Hepatocyte (in vitro differentiated cells): ENCODE measurements around the gene VIPAS39. TPM values are rescaled to one million over a fixed set of nuclear protein-coding genes. Genes with fewer than 3 reads are reported as not detected.

ENCODE experiments used
- DNase-seq: peaks from one replicate; pipeline ENCODE4 v3.0.0-alpha.2; 2016; ENCODE audit warnings: low spot score
- H2AFZ ChIP-seq: fragments of 200-600 bp; sonication (generic); 2 replicates; pipeline ENCODE4 v1.6.0; 2016; ENCODE audit warnings: antibody characterized with exemption, mild to moderate bottlenecking
- H3K27ac ChIP-seq: fragments of 200-600 bp; sonication (generic); 2 replicates; pipeline ENCODE4 v1.5.1; 2016; ENCODE audit warnings: mild to moderate bottlenecking
- H3K27me3 ChIP-seq: fragments of 200-600 bp; sonication (generic); 2 replicates; pipeline ENCODE4 v1.6.1; 2016
- H3K36me3 ChIP-seq: fragments of 200-600 bp; sonication (generic); replicated peaks from 2 replicates; pipeline ENCODE4 v1.5.1; 2016; ENCODE audit warnings: low read depth; ENCODE audit not compliant: insufficient read depth
- H3K4me1 ChIP-seq: fragments of 200-600 bp; sonication (generic); 2 replicates; pipeline ENCODE4 v1.5.1; 2016; ENCODE audit warnings: mild to moderate bottlenecking, moderate library complexity; ENCODE audit not compliant: insufficient read depth
- H3K4me2 ChIP-seq: fragments of 200-600 bp; sonication (generic); 2 replicates; pipeline ENCODE4 v1.6.0; 2016
- H3K4me3 ChIP-seq: fragments of 200-600 bp; sonication (generic); 2 replicates; pipeline ENCODE4 v1.5.1; 2016; ENCODE audit warnings: mild to moderate bottlenecking
- H3K79me2 ChIP-seq: fragments of 200-600 bp; sonication (generic); 2 replicates; pipeline ENCODE4 v1.6.0; 2017; ENCODE audit warnings: mild to moderate bottlenecking
- H3K9me2 ChIP-seq: fragments of 200-600 bp; sonication (generic); replicated peaks from 2 replicates; pipeline ENCODE4 v1.6.0; 2017; ENCODE audit warnings: mild to moderate bottlenecking; ENCODE audit not compliant: insufficient read depth
- H3K9me3 ChIP-seq: fragments of 200-600 bp; sonication (generic); 2 replicates; pipeline ENCODE4 v1.5.1; 2016; ENCODE audit warnings: low read depth, mild to moderate bottlenecking
- H4K20me1 ChIP-seq: fragments of 200-600 bp; sonication (generic); 2 replicates; pipeline ENCODE4 v1.6.0; 2016; ENCODE audit warnings: mild to moderate bottlenecking; ENCODE audit not compliant: insufficient read depth, poor library complexity, severe bottlenecking
- EZH2 ChIP-seq: fragments of 200-600 bp; sonication (generic); IDR thresholded peaks from 2 replicates; pipeline ENCODE4 v1.6.1; 2016; ENCODE audit warnings: antibody characterized with exemption, mild to moderate bottlenecking, borderline replicate concordance
- EZH2phosphoT487 ChIP-seq: fragments of 200-600 bp; sonication (generic); IDR thresholded peaks from one replicate; pipeline ENCODE4 v1.6.1; 2018; ENCODE audit warnings: antibody characterized with exemption, mild to moderate bottlenecking, low read depth, moderate library complexity; ENCODE audit not compliant: unreplicated experiment, severe bottlenecking
- WGBS: methylation state at CpG from one replicate; pipeline ENCODE4 v1.1.6; 2016; ENCODE audit warnings: low lambda C conversion rate; ENCODE audit errors: missing lambda C conversion rate; 5-methylcytosine and 5-hydroxymethylcytosine counted together
- polyA plus RNA-seq: library from polyadenylated mRNA; unstranded; fragments of >200 nt; fragmentation: Nextera tagmentation; extraction: Ambion mirVana; gene quantifications from 2 replicates; pipeline ENCODE4 v1.2.1, GENCODE V29; 2016
- total RNA-seq: library from RNA; depleted of rRNA; stranded (reverse); fragments of >200 nt; gene quantifications from 2 replicates; pipeline ENCODE4 v1.2.3, GENCODE V29; 2014
- TF ChIP-seq, protein P1 (sequence below): fragments of 200-600 bp; sonication (generic); IDR thresholded peaks from 2 replicates; pipeline ENCODE4 v1.5.1; 2016; ENCODE audit warnings: antibody characterized with exemption, mild to moderate bottlenecking; ENCODE audit not compliant: poor library complexity

Gene VIPAS39
- total and polyA plus RNA-seq, 2 experiments from 2014 or later: 11.7 to 29.2 TPM

DNA sequence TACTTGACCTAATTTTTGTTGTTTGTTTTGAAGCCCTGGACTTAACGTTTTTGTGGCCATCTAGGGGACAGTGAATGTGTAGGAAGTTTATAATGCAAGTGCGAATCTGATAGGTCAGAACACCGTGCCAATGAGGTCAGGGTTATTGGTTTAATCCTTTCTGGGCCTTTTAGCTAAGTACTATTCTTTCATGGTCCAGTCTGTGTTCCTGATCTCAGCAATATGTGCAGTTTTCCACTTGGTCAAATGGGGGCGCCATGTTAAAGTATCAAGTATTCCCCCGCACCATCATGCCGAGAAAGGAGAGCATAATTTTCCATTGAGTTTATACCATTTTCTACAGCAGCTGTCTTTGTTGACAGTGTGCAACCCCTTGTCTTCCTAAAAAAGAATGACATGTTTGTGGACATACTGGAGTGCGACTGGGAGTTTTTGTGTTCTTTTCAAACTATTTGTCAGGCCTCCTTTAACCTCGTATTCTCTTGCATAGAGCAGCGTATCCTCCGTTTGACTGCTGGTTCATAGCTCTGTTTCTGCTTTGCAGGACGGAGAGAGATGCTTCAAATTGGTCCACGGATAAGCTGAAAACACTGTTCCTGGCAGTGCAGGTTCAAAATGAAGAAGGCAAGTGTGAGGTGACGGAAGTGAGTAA is 1.8 kb upstream of the VIPAS39 start:
- Histone ChIP-seq H3K36me3 (peaks cover 5% of the 10 kb centered on the region), H3K27me3 (no peaks in the 10 kb centered on the region), H2AFZ (peak overlapping the region; percentile 33), H4K20me1 (peaks cover 12% of the 10 kb centered on the region), H3K9me3 (no peaks in the 10 kb centered on the region), H3K4me1 (peaks cover 12% of the 10 kb centered on the region), H3K9me2 (no peaks in the 10 kb centered on the region), H3K4me2 (peak overlapping the region; percentile 93), H3K27ac (no peak overlapping the region), H3K4me3 (peak overlapping the region; percentile 55), H3K79me2 (peaks cover 52% of the 10 kb centered on the region)
- WGBS: 38% methylated on average over 13 of the region's 13 CpGs
- peak; percentile 84 for DNase-seq
- no peak for TF ChIP-seq EZH2phosphoT487
- TF ChIP-seq, protein P1, sequence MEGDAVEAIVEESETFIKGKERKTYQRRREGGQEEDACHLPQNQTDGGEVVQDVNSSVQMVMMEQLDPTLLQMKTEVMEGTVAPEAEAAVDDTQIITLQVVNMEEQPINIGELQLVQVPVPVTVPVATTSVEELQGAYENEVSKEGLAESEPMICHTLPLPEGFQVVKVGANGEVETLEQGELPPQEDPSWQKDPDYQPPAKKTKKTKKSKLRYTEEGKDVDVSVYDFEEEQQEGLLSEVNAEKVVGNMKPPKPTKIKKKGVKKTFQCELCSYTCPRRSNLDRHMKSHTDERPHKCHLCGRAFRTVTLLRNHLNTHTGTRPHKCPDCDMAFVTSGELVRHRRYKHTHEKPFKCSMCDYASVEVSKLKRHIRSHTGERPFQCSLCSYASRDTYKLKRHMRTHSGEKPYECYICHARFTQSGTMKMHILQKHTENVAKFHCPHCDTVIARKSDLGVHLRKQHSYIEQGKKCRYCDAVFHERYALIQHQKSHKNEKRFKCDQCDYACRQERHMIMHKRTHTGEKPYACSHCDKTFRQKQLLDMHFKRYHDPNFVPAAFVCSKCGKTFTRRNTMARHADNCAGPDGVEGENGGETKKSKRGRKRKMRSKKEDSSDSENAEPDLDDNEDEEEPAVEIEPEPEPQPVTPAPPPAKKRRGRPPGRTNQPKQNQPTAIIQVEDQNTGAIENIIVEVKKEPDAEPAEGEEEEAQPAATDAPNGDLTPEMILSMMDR: peak; percentile 70

DNA sequence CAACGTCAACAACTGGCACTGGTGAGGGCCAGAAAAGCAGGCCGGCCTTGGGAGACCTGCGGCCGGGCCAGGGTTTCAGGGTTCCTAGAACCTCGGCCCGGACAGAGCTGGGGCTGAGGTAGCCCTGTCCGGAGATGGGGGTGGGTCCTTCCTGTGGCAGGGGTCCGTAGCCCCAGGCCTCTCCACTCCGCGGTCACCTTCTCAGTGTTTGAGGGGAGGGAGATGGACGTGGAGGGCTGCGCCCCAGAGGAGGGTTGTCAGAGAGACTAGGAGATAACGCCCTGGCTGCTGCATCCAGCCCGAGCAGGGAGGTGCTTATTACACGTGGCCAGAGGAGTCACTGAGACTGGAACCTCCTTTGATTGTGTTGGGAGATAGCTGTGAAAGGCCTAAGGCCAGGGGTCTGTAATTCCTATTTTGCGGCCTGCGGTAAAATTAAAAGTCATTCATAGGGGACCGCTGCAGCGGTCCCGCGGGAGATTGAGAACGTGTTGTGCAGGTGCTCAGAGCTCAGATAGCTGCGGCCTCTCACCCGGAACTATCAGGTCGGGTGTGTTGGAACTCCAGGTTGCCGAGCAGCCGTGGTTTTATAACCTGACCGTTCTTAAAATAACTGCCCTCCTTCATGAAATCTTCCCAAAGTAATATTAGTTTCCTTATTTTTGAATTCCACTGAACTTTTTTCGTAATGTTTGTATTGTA is 999 bp upstream of the VIPAS39 start:
- 2% methylated on average over 29 of the region's 29 CpGs for WGBS
- H2AFZ ChIP-seq: peak overlapping the region; percentile 91
- H3K79me2 ChIP-seq: peaks cover 52% of the 10 kb centered on the region
- peak overlapping the region; percentile 93 for H3K4me2 ChIP-seq
- no peaks in the 10 kb centered on the region for H3K9me2 ChIP-seq
- peak; percentile 58 for DNase-seq
- H3K27me3 ChIP-seq: no peaks in the 10 kb centered on the region
- no peak for TF ChIP-seq EZH2phosphoT487
- TF ChIP-seq, protein P1: no peak
- TF ChIP-seq EZH2: no peak
- peak overlapping the region; percentile 55 for H3K4me3 ChIP-seq
- peaks cover 10% of the 10 kb centered on the region for H4K20me1 ChIP-seq
- no peaks in the 10 kb centered on the region for H3K9me3 ChIP-seq
- peaks cover 12% of the 10 kb centered on the region for H3K4me1 ChIP-seq
- H3K36me3 ChIP-seq: peaks cover 5% of the 10 kb centered on the region
- H3K27ac ChIP-seq: peak overlapping the region; percentile 96

DNA sequence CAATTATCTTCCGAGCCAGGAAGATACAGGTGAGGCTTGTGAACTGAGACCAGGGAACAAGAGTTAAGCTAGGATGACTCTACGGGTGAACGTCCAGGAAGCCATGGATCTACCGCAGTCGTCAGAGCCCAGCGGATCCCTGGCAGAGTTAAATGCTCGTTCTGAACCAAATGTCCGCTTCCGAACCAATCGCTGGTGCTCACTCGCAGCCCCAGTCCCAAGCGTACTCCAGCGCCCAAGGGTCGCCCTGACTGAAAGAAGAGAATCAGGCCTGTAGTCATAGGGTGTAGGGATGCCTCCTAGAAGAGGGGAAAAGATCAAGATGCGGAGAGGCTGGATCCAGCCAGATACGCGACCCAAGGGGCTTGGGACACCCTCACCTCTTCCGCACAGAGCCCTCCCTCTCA is 283 bp downstream of the VIPAS39 start:
- peaks cover 12% of the 10 kb centered on the region for H3K4me1 ChIP-seq
- peak overlapping the region; percentile 71 for H3K4me3 ChIP-seq
- WGBS: 2% methylated on average over 18 of the region's 18 CpGs
- TF ChIP-seq EZH2 (no peak), EZH2phosphoT487 (no peak)
- TF ChIP-seq, protein P1: no peak
- H2AFZ ChIP-seq: peak overlapping the region; percentile 57
- peak overlapping the region; percentile 89 for H3K4me2 ChIP-seq
- H3K27ac ChIP-seq: peak overlapping the region; percentile 69
- no peaks in the 10 kb centered on the region for H3K27me3 ChIP-seq
- H4K20me1 ChIP-seq: peaks cover 10% of the 10 kb centered on the region
- H3K79me2 ChIP-seq: peaks cover 52% of the 10 kb centered on the region
- H3K9me2 ChIP-seq: no peaks in the 10 kb centered on the region
- no peaks in the 10 kb centered on the region for H3K9me3 ChIP-seq
- H3K36me3 ChIP-seq: peaks cover 5% of the 10 kb centered on the region
- no peak for DNase-seq
